Measurements from ENCODE around the gene ECI2. TPM values are rescaled to one million over a fixed set of nuclear protein-coding genes. Genes with fewer than 3 reads are reported as not detected.

Gene ECI2
- total and polyA plus RNA-seq, 2 donors (not counting 1 experiment from before 2014, with no cell fraction given), result 15.2 to 28.3 TPM

DNA sequence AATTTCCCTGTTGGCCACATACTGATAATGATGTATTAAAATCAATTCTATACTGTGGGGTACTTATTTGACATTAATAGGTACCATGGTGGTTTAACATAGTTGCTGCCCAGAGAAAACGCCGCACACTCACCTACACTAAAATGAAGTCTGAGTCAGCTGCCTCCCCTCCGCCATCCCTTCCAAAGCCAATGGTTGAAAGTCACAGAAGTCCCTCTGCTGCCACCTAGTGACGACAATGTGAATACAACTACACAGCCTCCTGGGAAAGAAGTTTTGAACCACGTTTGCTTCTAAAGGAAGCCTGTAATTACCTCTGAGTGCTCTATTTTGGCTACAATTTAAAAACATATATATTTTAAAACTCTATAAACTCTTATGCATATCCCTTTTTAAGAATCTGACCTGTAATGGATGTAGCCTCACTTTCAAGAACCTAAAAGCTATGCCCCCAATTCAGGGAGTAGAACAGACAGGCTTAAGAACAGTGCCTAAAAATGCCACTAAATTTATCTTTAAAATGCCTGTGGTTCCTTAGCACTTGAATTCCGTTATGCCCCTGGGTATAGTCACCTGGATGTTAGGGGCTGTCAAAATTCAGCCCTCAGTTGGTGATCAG, 20.6 kb upstream of the ECI2 start:
- no peak overlapping the region for H3K4me3 ChIP-seq (ENCODE audit: control extremely low read depth in 1 of 5, extremely low read depth in 1 of 5, insufficient read depth in 1 of 5, low read depth in 2 of 5, low read length in 4 of 5)
- peaks cover 0 to 6% (median 0%) of the 10 kb centered on the region in 4 experiments for H3K27me3 ChIP-seq (replicated peaks in 1 of 4; ENCODE audit: control extremely low read depth in 1 of 4, control insufficient read depth in 3 of 4, insufficient read depth in 4 of 4, low read length in 3 of 4)
- ChIA-PET CTCF (interaction anchor here (0.6 to 5.0 kb wide), 27 partner anchors 10 to 876 kb away, joined by 3 to 130 read pairs (median 5); partner anchors contain the start of gene ECI2), POLR2A (no interaction called here)
- 4% methylated on average over 3 of the region's 6 CpGs for WGBS (ENCODE audit: insufficient coverage)
- H3K79me2 ChIP-seq (ENCODE audit: control insufficient read depth, insufficient read depth, low read length), result no peaks in the 10 kb centered on the region
- H3K9ac ChIP-seq (ENCODE audit: low read length), result no peak overlapping the region
- intact Hi-C loops (cut with micrococcal nuclease), result loop anchor here (1.0 to 10.0 kb wide), 4 partner anchors 55 to 701 kb away; partner anchors contain the start of gene SLC22A23
- no peaks in the 10 kb centered on the region for H4K20me1 ChIP-seq (ENCODE audit: control insufficient read depth, insufficient read depth, low read length, poor library complexity, severe bottlenecking)
- no peak overlapping the region for H3K27ac ChIP-seq (ENCODE audit: low read length in 2 of 2)
- peak; percentile 78 for ATAC-seq (ENCODE audit: low read depth)
- no peak overlapping the region for H3K27ac Mint-ChIP-seq
- peaks cover 4 to 12% of the 10 kb centered on the region in 2 donors for H3K4me1 ChIP-seq (ENCODE audit: control insufficient read depth in 2 of 2, insufficient read depth in 2 of 2, low read length in 2 of 2)
- H3K4me1 Mint-ChIP-seq, result peaks cover 31% of the 10 kb centered on the region
- H3K4me2 ChIP-seq (replicated peaks; ENCODE audit: low read depth, low read length, poor library complexity, severe bottlenecking), result peak overlapping the region; percentile 24
- H3K27me3 Mint-ChIP-seq, result peaks cover 10% of the 10 kb centered on the region
- DNase-seq, result peak; percentile 85
- no peaks in the 10 kb centered on the region for H3K9me3 Mint-ChIP-seq (ENCODE audit: insufficient read depth)
- H3K9me3 ChIP-seq (ENCODE audit: control extremely low read depth in 1 of 3, control insufficient read depth in 2 of 3, insufficient read depth in 1 of 3, low read length in 2 of 3), result no peaks in the 10 kb centered on the region
- H3K36me3 ChIP-seq (replicated peaks in 1 of 2; ENCODE audit: control extremely low read depth in 1 of 2, control insufficient read depth in 1 of 2, extremely low read depth in 1 of 2, insufficient read depth in 2 of 2, low read length in 1 of 2), result no peaks in the 10 kb centered on the region
- no peak for TF ChIP-seq EZH2 (IDR thresholded peaks at IDR 0.05; ENCODE audit: borderline replicate concordance, insufficient read depth, low read depth, low read length, poor library complexity, severe bottlenecking)
- peak; percentile 94 for TF ChIP-seq CTCF (IDR thresholded peaks at IDR 0.05)
- no peak overlapping the region for H3K4me3 Mint-ChIP-seq
- H2AFZ ChIP-seq (ENCODE audit: insufficient read depth, low read depth, low read length, poor library complexity, severe bottlenecking), result no peak overlapping the region

GRCh38 chr6:4153514-4153985, 18.2 kb upstream of the ECI2 start:
- Mint-ChIP-seq H3K4me3 (peak overlapping the region; percentile 82), H3K27me3 (peaks cover 24% of the 10 kb centered on the region), H3K27ac (peak overlapping the region; percentile 95), H3K4me1 (peaks cover 31% of the 10 kb centered on the region), H3K9me3 (ENCODE audit: insufficient read depth) (no peaks in the 10 kb centered on the region)
- Histone ChIP-seq H3K4me1 (ENCODE audit: control insufficient read depth in 2 of 2, insufficient read depth in 2 of 2, low read length in 2 of 2) (peaks cover 4 to 12% of the 10 kb centered on the region in 2 donors), H3K36me3 (replicated peaks in 1 of 2; ENCODE audit: control extremely low read depth in 1 of 2, control insufficient read depth in 1 of 2, extremely low read depth in 1 of 2, insufficient read depth in 2 of 2, low read length in 1 of 2) (no peaks in the 10 kb centered on the region), H3K9ac (ENCODE audit: low read length) (no peak overlapping the region), H3K9me3 (ENCODE audit: control extremely low read depth in 1 of 3, control insufficient read depth in 2 of 3, insufficient read depth in 1 of 3, low read length in 2 of 3) (no peaks in the 10 kb centered on the region), H3K27ac (ENCODE audit: low read length in 2 of 2) (peak overlapping the region in 1 of 2 donors; percentile 67), H3K4me3 (ENCODE audit: control extremely low read depth in 1 of 5, extremely low read depth in 1 of 5, insufficient read depth in 1 of 5, low read depth in 2 of 5, low read length in 4 of 5) (peak overlapping the region in 1 of 5 experiments; percentile 29), H2AFZ (ENCODE audit: insufficient read depth, low read depth, low read length, poor library complexity, severe bottlenecking) (peak overlapping the region; percentile 57), H3K27me3 (replicated peaks in 1 of 4; ENCODE audit: control extremely low read depth in 1 of 4, control insufficient read depth in 3 of 4, insufficient read depth in 4 of 4, low read length in 3 of 4) (peaks cover 0 to 6% (median 0%) of the 10 kb centered on the region in 4 experiments), H4K20me1 (ENCODE audit: control insufficient read depth, insufficient read depth, low read length, poor library complexity, severe bottlenecking) (no peaks in the 10 kb centered on the region), H3K4me2 (replicated peaks; ENCODE audit: low read depth, low read length, poor library complexity, severe bottlenecking) (peak overlapping the region; percentile 52), H3K79me2 (ENCODE audit: control insufficient read depth, insufficient read depth, low read length) (no peaks in the 10 kb centered on the region)
- POLR2A ChIA-PET, result interaction anchor here (1.1 to 1.7 kb wide), 2 partner anchors 18 to 132 kb away, joined by 5 to 13 read pairs; partner anchors contain the start of gene ECI2
- CTCF ChIA-PET, result interaction anchor here (0.6 to 5.0 kb wide), 10 partner anchors 10 to 411 kb away, joined by 3 to 130 read pairs (median 4); partner anchors contain the start of genes ECI2 and FAM50B
- ATAC-seq (ENCODE audit: low read depth), result peak; percentile 85
- TF ChIP-seq EZH2 (IDR thresholded peaks at IDR 0.05; ENCODE audit: borderline replicate concordance, insufficient read depth, low read depth, low read length, poor library complexity, severe bottlenecking) (no peak), CTCF (IDR thresholded peaks at IDR 0.05) (no peak)
- WGBS (ENCODE audit: insufficient coverage), result 86% methylated on average over 3 of the region's 6 CpGs
- intact Hi-C loops (cut with micrococcal nuclease), result loop anchor here (1.0 to 10.0 kb wide), 4 partner anchors 17 to 796 kb away; partner anchors contain the start of gene SLC22A23
- DNase-seq, result no peak

Data from B cell (primary cell).